GM20431 (cell line): ENCODE results near the gene ACOX1.

ENCODE experiments used
- in situ Hi-C: fragments of 300-500 bp; cut with MseI, MboI; formaldehyde crosslinking; loops from one replicate; pipeline ENCODE4 v1.15.0; 2020; ENCODE audit warnings: low sequenced_read_pairs; ENCODE audit not compliant: unreplicated experiment

ACOX1 gene

GRCh38 chr17:75978938-75979704 is at the start of gene ACOX1, which contains the start of gene TEN1:
ACOX1 (minus strand) TSS chr17:75979166; CDS start chr17:75979073, 93 bp downstream.
TEN1 (plus strand) TSS chr17:75979240; CDS start chr17:75986193, 6,953 bp downstream.
- in situ Hi-C loops = no loop called here

- in situ Hi-C loops = no loop called here
Observed at GRCh38 chr17:76027159-76027839, 48.3 kb upstream of the ACOX1 start, which contains the start of gene EVPL. EVPL (minus strand) TSS chr17:76027306; CDS start chr17:76027198, 108 bp downstream.

- in situ Hi-C loops = no loop called here
Observed at GRCh38 chr17:76026714-76027158, 47.8 kb upstream of the ACOX1 start.

- in situ Hi-C loops = no loop called here
Observed at GRCh38 chr17:76025294-76025693, 46.3 kb upstream of the ACOX1 start.

DNA sequence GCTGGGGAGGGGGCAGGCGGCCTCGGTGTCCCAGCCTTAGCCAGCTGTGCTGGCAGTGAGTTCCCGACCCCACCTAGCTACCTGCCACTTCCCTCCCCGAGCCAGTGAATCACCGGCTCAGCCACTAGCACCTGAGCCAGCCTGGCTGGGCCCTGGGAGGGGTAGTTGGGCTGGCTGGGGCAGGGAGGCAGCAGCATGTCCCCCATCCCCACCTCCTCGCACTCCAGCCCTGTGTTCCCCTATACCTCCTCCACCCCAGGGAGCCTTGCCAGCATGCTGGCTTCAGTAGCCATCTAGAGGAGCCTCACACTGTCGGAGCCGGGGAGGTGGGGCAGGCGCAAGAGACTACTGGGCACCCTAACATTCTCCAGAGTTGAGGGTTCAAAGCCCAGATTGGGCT is 45.4 kb upstream of the ACOX1 start:
- in situ Hi-C loops = no loop called here

DNA sequence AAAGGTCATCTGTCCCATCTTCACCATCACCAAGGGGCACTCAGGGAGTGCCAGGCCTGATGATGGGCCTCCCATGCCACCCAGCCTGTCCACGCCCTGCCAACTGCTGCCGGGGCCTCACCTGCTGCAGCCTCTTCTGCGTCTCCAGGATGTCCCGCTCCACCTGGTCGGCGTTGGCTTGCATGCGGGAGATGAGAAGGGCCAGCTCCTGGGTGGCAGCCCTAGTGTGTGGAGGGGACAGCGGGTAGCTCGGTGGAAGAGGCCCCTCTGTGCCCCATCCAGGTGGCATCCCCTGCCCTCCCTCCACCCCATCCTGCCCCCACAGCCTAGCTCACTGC is 44.9 kb upstream of the ACOX1 start:
- in situ Hi-C loops = no loop called here

DNA sequence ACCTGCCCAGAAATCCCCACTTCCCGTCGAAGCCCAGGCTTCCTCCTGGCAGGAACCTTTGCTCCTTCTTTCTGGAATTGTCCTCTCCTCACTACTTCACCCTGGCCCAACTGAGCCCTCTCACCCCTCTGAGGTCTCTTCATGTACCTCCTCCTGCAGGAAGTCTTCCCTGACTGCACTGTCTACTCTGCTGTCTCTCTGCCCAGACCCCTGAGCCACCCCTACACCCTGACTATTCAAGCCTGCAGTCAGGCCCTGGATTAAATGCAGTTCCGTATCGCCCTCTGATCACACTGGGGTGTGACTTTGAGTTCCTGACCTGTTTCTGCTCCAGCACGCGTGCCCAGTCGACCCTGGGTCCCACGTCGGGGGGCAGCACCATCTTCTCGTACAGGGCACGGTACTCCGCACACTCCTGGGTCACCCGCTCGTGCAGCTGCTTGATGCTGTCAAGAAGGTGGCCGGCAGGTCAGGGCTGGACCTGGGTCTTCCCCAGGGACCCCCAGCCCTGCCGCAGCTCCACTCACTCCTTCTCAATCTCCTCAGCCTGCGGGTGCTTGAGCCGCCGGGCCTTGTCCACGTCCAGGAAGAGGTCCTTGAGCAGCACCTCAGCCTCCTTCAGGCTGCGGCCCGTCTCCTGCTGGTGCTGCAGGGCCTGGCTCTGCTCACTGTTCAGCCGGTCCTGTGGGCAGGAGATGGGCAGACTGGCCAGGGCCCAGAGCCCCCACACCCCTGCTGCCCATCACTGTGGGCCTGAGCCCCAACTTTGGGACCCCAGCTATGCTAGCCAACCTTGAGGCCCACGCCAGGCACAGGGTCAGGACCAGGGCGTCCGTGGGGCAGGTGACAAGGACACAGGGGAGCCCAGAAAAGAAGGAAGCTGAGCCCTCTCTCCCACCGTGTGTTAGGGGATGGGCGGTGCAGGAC is 44.3 kb upstream of the ACOX1 start:
- in situ Hi-C loops = no loop called here

- in situ Hi-C loops = no loop called here
Observed at GRCh38 chr17:76022285-76022684, 43.3 kb upstream of the ACOX1 start.

- in situ Hi-C loops = loop anchor here (10.0 kb wide), 1 partner anchor 275 kb away; no protein-coding TSS in a partner anchor
Observed at GRCh38 chr17:76019833-76020467, 41.0 kb upstream of the ACOX1 start.

- in situ Hi-C loops = loop anchor here (10.0 kb wide), 1 partner anchor 276 kb away; no protein-coding TSS in a partner anchor
Observed at GRCh38 chr17:76018801-76019200, 39.8 kb upstream of the ACOX1 start.

GRCh38 chr17:76018340-76018680 is 39.3 kb upstream of the ACOX1 start:
- in situ Hi-C loops = loop anchor here (10.0 kb wide), 1 partner anchor 276 kb away; no protein-coding TSS in a partner anchor

- in situ Hi-C loops = loop anchor here (10.0 kb wide), 1 partner anchor 277 kb away; no protein-coding TSS in a partner anchor
Observed at GRCh38 chr17:76017481-76018339, 38.7 kb upstream of the ACOX1 start.

- in situ Hi-C loops = loop anchor here (10.0 kb wide), 1 partner anchor 280 kb away; no protein-coding TSS in a partner anchor
Observed at GRCh38 chr17:76014925-76015261, 35.9 kb upstream of the ACOX1 start.

DNA sequence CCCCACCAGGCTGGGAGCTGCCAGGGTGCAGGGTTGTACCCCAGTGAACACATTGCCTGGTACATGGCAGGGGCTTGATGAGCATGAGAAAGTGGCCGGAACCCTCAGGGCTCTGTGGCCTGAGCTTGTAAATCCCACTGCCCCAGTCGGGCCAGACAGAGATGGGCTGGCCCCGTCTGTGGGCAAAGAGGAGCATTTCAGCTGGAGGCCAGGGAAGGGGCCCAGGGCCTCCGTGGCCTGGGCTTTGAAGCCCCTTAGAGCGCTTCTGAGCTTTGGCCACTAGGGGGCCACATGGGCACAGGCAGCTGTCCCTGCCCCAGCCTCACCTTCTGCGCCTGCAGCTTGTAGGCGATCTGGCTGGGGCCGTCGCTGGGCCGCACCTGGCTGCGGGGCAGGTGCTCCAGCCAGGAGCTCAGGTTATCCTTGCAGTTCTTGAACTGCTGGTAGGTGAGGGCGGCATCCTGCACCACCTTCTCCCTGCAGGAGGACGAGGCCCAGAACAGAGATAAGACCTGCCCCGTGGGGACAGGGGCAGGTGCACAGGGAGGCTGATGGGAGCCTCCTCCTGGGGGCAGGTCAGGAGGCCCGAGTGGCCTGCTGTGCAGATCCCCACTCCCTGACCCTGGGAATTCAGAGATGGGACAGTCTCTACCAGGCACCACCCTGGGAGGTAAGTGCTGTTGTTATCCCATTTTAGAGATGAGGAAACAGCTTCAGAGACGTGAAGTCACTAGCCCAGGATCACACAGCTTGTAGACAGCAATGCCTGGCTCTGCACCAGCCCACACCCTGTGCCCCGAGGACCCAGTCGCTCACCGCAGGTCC is 35.3 kb upstream of the ACOX1 start:
- in situ Hi-C loops = loop anchor here (10.0 kb wide), 1 partner anchor 280 kb away; no protein-coding TSS in a partner anchor

DNA sequence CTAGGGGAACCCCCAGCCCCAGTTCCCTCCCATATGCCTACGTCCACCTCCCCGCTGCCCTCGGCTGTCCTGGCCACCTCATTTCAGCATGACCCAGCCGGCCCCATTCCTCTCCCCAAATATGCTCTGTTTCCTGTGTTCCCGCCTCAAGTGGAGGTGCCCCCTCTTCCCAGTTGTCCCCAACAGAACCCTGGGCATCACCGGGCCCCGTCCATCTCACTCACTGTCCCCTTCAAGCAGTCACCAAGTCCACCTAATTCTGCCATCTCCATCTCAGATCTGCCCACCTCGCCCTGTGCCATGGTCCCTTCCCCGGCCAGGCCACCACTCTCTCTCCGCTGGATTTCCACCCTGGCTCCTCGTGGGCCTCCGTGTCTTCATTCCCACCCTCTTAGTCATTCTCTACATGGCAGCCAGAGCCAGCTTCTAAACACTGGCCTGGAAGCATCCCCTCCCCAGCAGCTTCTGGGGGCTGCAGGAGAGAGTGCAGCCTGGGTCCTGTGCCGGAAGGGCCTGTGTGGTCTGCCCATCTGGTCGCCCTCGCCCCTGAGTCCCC is 34.5 kb upstream of the ACOX1 start:
- in situ Hi-C loops = loop anchor here (10.0 kb wide), 1 partner anchor 281 kb away; no protein-coding TSS in a partner anchor

DNA sequence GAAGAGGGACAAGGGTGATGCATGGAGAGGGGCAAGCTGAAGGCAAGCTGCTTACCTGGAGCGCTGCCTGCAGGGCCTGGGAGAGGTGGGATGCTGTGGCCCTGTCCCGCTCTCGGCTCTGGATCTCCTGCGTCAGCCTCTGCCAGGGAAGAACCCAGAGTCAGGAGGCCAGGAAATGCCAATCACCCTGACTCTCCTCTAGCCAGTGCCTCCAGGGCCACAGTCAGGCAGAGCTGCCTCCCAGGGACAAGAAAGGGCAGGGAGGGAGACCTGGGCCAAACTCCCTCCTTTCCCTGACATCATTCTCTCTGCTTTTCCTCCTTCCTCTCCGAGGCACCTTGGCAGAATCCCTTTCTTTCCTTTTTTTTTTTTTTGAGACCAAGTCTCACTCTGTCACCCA is 33.0 kb upstream of the ACOX1 start:
- in situ Hi-C loops = loop anchor here (10.0 kb wide), 1 partner anchor 283 kb away; no protein-coding TSS in a partner anchor

DNA sequence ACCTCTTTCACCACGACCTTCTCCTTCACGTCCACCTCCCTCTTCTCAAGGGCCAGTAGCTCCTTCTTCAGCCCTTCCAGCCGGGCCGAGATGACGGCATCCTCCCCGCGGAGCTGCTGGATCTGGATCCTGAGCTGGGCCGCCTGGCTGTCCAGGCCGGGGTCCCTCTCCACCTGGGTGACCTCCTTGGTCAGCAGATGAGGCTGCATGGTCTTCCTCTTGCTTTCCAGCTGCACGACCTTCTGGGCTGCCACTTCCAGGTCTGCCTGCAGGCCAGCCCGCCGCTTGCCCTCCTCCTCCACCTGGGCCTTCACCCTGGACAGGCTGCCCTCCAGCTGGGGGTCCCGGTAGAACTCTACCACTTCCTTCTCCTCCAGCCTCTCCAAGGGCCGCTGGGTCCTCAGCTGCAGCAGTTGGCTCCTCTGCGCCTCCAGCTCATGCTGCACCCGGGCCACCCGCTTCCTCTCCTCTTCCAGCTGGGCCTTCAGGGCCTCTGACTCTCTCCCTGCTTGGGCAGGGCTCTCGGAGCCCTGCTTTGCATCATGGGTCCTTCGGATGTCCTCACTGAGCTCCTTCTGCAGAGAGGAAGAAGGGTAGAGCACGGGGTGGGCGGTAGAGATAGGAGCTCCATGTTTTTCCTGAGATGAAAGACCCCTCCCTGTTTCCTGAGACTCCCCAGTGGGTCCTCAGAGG is 31.1 kb upstream of the ACOX1 start:
- in situ Hi-C loops = loop anchor here (5.0 to 10.0 kb wide), 2 partner anchors 98 to 285 kb away; no protein-coding TSS in a partner anchor
